Breast epithelium (tissue), 3 donors: ENCODE data around the gene IL22.

Experiments used
- POLR2A ChIP-seq: fragments of 450-650 bp; IDR thresholded peaks from one replicate; pipeline ENCODE4 v1.6.1; 2016; ENCODE audit warnings: antibody characterized with exemption, mild to moderate bottlenecking, moderate library complexity
- TF ChIP-seq, protein P1 (sequence below), 3 donors: fragments of 450-650 bp; IDR thresholded peaks; one replicate each; pipeline ENCODE4 v1.5.1; 2016 to 2017; ENCODE audit warnings: antibody characterized with exemption in 3 of 3, mild to moderate bottlenecking in 3 of 3, moderate library complexity in 3 of 3

GRCh38 chr12:68227356-68227755, 26.0 kb downstream of the IL22 start:
- TF ChIP-seq, protein P1, sequence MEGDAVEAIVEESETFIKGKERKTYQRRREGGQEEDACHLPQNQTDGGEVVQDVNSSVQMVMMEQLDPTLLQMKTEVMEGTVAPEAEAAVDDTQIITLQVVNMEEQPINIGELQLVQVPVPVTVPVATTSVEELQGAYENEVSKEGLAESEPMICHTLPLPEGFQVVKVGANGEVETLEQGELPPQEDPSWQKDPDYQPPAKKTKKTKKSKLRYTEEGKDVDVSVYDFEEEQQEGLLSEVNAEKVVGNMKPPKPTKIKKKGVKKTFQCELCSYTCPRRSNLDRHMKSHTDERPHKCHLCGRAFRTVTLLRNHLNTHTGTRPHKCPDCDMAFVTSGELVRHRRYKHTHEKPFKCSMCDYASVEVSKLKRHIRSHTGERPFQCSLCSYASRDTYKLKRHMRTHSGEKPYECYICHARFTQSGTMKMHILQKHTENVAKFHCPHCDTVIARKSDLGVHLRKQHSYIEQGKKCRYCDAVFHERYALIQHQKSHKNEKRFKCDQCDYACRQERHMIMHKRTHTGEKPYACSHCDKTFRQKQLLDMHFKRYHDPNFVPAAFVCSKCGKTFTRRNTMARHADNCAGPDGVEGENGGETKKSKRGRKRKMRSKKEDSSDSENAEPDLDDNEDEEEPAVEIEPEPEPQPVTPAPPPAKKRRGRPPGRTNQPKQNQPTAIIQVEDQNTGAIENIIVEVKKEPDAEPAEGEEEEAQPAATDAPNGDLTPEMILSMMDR (IDR thresholded peaks at IDR 0.05): no peak
- no peak for TF ChIP-seq POLR2A
